ENCODE results near the gene SLC35E1. TPM values are rescaled to one million over a fixed set of nuclear protein-coding genes. Genes with fewer than 3 reads are reported as not detected.

SLC35E1 gene
- total RNA-seq, 1 donor from 2014 or later: 24.7 TPM

GRCh38 chr19:16603090-16603489, 30.9 kb upstream of the SLC35E1 start:
- Histone ChIP-seq H3K36me3 (ENCODE audit: control insufficient read depth, insufficient read depth, low read length) (peaks cover 4% of the 10 kb centered on the region), H3K4me3 (ENCODE audit: low read depth, low read length) (no peak overlapping the region), H3K27me3 (ENCODE audit: control insufficient read depth, insufficient read depth, low read length) (no peaks in the 10 kb centered on the region)
- FAIRE-seq (no peak), DNase-seq (ENCODE audit: low read depth) (no peak)
- no peak for TF ChIP-seq CTCF (IDR thresholded peaks at IDR 0.05; ENCODE audit: insufficient read depth, low read length, severe bottlenecking)

- FAIRE-seq: no peak
- DNase-seq (ENCODE audit: low read depth): no peak
- no peaks in the 10 kb centered on the region for H3K27me3 ChIP-seq (ENCODE audit: control insufficient read depth, insufficient read depth, low read length)
- TF ChIP-seq CTCF (IDR thresholded peaks at IDR 0.05; ENCODE audit: insufficient read depth, low read length, severe bottlenecking): no peak
- H3K36me3 ChIP-seq (ENCODE audit: control insufficient read depth, insufficient read depth, low read length): peaks cover 3% of the 10 kb centered on the region
- H3K4me3 ChIP-seq (ENCODE audit: low read depth, low read length): no peak overlapping the region
Observed at GRCh38 chr19:16601378-16602052, 29.3 kb upstream of the SLC35E1 start.

- Histone ChIP-seq H3K4me3 (ENCODE audit: low read depth, low read length) (no peak overlapping the region), H3K36me3 (ENCODE audit: control insufficient read depth, insufficient read depth, low read length) (peaks cover 2% of the 10 kb centered on the region), H3K27me3 (ENCODE audit: control insufficient read depth, insufficient read depth, low read length) (no peaks in the 10 kb centered on the region)
- no peak for TF ChIP-seq CTCF (IDR thresholded peaks at IDR 0.05; ENCODE audit: insufficient read depth, low read length, severe bottlenecking)
- DNase-seq (ENCODE audit: low read depth) (no peak), FAIRE-seq (no peak)
Observed at GRCh38 chr19:16600824-16601223, 28.6 kb upstream of the SLC35E1 start.

GRCh38 chr19:16599655-16600346, 27.6 kb upstream of the SLC35E1 start:
- Histone ChIP-seq H3K27me3 (ENCODE audit: control insufficient read depth, insufficient read depth, low read length) (no peaks in the 10 kb centered on the region), H3K4me3 (ENCODE audit: low read depth, low read length) (no peak overlapping the region), H3K36me3 (ENCODE audit: control insufficient read depth, insufficient read depth, low read length) (no peaks in the 10 kb centered on the region)
- DNase-seq (ENCODE audit: low read depth) (no peak), FAIRE-seq (no peak)
- no peak for TF ChIP-seq CTCF (IDR thresholded peaks at IDR 0.05; ENCODE audit: insufficient read depth, low read length, severe bottlenecking)

GRCh38 chr19:16598848-16599247, 26.6 kb upstream of the SLC35E1 start:
- FAIRE-seq: no peak

More at GRCh38 chr19:16598848-16599247, 26.6 kb upstream of the SLC35E1 start:
- no peak for TF ChIP-seq CTCF (IDR thresholded peaks at IDR 0.05; ENCODE audit: insufficient read depth, low read length, severe bottlenecking)
- no peaks in the 10 kb centered on the region for H3K27me3 ChIP-seq (ENCODE audit: control insufficient read depth, insufficient read depth, low read length)
- no peak for DNase-seq (ENCODE audit: low read depth)
- no peak overlapping the region for H3K4me3 ChIP-seq (ENCODE audit: low read depth, low read length)
- no peaks in the 10 kb centered on the region for H3K36me3 ChIP-seq (ENCODE audit: control insufficient read depth, insufficient read depth, low read length)

Data from bronchial epithelial cell (primary cell).